Mammary epithelial cell (primary cell): Measurements from ENCODE around the gene CRHBP.

Experiments used
- EZH2 ChIP-seq: IDR thresholded peaks from 2 replicates; pipeline ENCODE4 v1.6.1; 2012; ENCODE audit warnings: low read length, inconsistent platforms, borderline replicate concordance
- TF ChIP-seq, protein P1 (sequence below), 2 donors: IDR thresholded peaks in 1 of 2; conservative IDR thresholded peaks in 1 of 2; 2 replicates each; pipeline ENCODE4 v1.5.1; 2011 to 2012; ENCODE audit warnings: inconsistent platforms in 2 of 2, low read length in 2 of 2, mild to moderate bottlenecking in 2 of 2, control low read depth in 1 of 2, low read depth in 1 of 2; ENCODE audit not compliant: insufficient read depth in 1 of 2; ENCODE audit errors: extremely low read depth in 1 of 2

DNA sequence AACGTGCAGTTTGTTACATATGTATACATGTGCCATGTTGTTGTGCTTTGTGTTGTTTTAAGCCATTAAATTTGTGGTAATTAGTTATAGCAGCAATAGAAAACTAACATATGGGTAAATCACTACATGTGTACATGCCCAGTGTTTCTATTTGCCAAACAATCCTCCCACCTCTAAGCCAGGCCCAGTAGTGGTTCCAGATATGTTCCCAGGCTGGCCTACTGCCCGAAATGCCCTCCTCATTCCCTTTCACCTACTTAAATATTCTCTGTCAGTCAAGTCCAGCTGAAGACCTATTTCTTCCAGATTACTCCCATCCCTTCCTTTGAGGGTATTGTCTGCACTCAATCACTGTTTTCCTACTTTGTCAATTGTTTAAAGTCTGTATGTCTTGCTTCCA lies 53.3 kb downstream of the CRHBP start:
- TF ChIP-seq, protein P1, sequence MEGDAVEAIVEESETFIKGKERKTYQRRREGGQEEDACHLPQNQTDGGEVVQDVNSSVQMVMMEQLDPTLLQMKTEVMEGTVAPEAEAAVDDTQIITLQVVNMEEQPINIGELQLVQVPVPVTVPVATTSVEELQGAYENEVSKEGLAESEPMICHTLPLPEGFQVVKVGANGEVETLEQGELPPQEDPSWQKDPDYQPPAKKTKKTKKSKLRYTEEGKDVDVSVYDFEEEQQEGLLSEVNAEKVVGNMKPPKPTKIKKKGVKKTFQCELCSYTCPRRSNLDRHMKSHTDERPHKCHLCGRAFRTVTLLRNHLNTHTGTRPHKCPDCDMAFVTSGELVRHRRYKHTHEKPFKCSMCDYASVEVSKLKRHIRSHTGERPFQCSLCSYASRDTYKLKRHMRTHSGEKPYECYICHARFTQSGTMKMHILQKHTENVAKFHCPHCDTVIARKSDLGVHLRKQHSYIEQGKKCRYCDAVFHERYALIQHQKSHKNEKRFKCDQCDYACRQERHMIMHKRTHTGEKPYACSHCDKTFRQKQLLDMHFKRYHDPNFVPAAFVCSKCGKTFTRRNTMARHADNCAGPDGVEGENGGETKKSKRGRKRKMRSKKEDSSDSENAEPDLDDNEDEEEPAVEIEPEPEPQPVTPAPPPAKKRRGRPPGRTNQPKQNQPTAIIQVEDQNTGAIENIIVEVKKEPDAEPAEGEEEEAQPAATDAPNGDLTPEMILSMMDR (conservative IDR thresholded peaks at IDR 0.05 in 1 of 2, IDR thresholded peaks at IDR 0.05 in 1 of 2; ENCODE audit: extremely low read depth in 1 of 2, insufficient read depth in 1 of 2, low read depth in 1 of 2, low read length in 2 of 2) = no peak
- no peak for TF ChIP-seq EZH2
